ENCODE results near the gene OSGIN1. TPM values are rescaled to one million over a fixed set of nuclear protein-coding genes. Genes with fewer than 3 reads are reported as not detected.

Gene OSGIN1
- total RNA-seq, 2 donors from 2014 or later, result 4.0 to 5.2 TPM

DNA sequence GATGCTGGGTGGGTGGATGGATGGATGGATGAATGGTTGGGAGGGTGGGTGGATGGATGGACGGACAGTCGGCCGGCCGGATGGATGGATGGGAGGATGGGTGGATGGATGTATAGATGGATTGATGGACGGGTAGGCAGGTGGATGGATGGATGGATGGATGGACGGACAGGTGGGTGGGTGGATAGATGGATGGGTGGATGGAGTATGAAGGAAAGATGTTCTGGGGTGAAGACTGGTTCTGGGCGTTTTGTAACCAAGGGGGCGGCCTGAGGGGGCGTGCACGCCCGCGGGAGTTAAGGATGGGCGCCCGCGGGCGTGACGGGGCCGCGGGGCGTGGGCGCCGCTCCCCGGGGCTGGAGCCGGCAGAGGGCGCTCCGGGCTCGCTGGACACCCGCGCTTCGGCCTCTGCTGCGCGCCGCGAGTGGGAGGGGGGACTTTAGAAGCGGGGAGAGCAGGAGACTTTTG, 14.8 kb downstream of the OSGIN1 start, which contains the start of gene NECAB2:
Gene NECAB2, plus strand, starts transcription at position 407 of the 468 bp plus-strand sequence. CDS start 405 bp downstream, outside the sequence.
- 7 to 9% methylated on average over 28 to 35 of the region's 35 CpGs for WGBS, 2 donors
- no peak within 1 kb of the TSS for H3K4me3 ChIP-seq
- peak; percentile 43 for ATAC-seq
- DNase-seq, result peak in 3 of 4 donors; percentile 32 to 59 (median 38)
- H3K9me3 ChIP-seq, result no peaks in the 10 kb centered on the region
- peaks cover 0 to 2% of the 10 kb centered on the region in 2 donors for H3K36me3 ChIP-seq (replicated peaks in 1 of 2; ENCODE audit: insufficient read depth in 1 of 2, low read depth in 2 of 2)
- H3K27me3 ChIP-seq, result peaks cover 0 to 5% of the 10 kb centered on the region in 2 donors
- peaks cover 4% of the 10 kb centered on the region for H3K4me1 ChIP-seq
- intact Hi-C loops (cut with DNase I), result loop anchor here (5.0 to 10.0 kb wide), 3 partner anchors 77 to 227 kb away; partner anchors contain the start of genes ADAD2 and SLC38A8
- H3K27ac ChIP-seq, result no peak within 1 kb of the TSS
- TF ChIP-seq, protein P1, sequence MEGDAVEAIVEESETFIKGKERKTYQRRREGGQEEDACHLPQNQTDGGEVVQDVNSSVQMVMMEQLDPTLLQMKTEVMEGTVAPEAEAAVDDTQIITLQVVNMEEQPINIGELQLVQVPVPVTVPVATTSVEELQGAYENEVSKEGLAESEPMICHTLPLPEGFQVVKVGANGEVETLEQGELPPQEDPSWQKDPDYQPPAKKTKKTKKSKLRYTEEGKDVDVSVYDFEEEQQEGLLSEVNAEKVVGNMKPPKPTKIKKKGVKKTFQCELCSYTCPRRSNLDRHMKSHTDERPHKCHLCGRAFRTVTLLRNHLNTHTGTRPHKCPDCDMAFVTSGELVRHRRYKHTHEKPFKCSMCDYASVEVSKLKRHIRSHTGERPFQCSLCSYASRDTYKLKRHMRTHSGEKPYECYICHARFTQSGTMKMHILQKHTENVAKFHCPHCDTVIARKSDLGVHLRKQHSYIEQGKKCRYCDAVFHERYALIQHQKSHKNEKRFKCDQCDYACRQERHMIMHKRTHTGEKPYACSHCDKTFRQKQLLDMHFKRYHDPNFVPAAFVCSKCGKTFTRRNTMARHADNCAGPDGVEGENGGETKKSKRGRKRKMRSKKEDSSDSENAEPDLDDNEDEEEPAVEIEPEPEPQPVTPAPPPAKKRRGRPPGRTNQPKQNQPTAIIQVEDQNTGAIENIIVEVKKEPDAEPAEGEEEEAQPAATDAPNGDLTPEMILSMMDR (IDR thresholded peaks at IDR 0.05), result peak in 6 of 7 experiments; percentile 26 to 68 (median 56)
- no peak for TF ChIP-seq POLR2A (IDR thresholded peaks at IDR 0.05)

DNA sequence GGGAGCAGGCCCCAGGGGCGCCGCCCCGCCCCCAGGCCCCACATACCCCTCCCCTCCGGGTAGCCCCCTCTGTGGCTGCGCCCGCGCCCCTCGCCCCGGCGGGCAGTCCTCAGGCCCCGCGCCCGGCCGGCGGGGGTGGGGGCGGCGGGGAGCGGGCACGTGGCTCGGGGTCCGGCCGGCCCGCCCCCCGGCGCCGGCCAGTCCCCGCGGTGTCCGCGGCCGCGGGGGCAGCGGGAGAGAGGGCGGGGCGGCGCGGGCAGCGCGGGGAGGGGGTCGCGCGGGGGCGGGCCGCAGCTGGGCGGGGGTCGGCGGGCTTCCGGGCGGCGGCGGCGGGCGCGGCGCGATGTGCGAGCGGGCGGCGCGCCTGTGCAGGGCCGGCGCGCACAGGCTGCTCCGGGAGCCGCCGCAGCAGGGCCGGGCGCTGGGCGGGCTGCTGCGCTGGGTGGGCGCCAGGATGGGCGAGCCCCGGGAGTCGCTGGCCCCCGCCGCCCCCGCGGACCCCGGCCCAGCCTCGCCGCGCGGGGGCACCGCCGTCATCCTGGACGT, 15.3 kb downstream of the OSGIN1 start:
- H3K27ac ChIP-seq, result no peak overlapping the region
- peaks cover 4% of the 10 kb centered on the region for H3K4me1 ChIP-seq
- H3K9me3 ChIP-seq, result no peaks in the 10 kb centered on the region
- no peak for TF ChIP-seq POLR2A (IDR thresholded peaks at IDR 0.05)
- TF ChIP-seq, protein P1 (IDR thresholded peaks at IDR 0.05), result no peak
- intact Hi-C loops (cut with DNase I), result loop anchor here (5.0 to 10.0 kb wide), 3 partner anchors 76 to 226 kb away; partner anchors contain the start of genes ADAD2 and SLC38A8
- H3K27me3 ChIP-seq, result peaks cover 0 to 5% of the 10 kb centered on the region in 2 donors
- ATAC-seq, result no peak
- no peak overlapping the region for H3K4me3 ChIP-seq
- no peak for DNase-seq
- 0 to 2% methylated on average over 12 to 13 of the region's 87 CpGs for WGBS, 2 donors
- no peaks in the 10 kb centered on the region for H3K36me3 ChIP-seq (replicated peaks in 1 of 2; ENCODE audit: insufficient read depth in 1 of 2, low read depth in 2 of 2)

DNA sequence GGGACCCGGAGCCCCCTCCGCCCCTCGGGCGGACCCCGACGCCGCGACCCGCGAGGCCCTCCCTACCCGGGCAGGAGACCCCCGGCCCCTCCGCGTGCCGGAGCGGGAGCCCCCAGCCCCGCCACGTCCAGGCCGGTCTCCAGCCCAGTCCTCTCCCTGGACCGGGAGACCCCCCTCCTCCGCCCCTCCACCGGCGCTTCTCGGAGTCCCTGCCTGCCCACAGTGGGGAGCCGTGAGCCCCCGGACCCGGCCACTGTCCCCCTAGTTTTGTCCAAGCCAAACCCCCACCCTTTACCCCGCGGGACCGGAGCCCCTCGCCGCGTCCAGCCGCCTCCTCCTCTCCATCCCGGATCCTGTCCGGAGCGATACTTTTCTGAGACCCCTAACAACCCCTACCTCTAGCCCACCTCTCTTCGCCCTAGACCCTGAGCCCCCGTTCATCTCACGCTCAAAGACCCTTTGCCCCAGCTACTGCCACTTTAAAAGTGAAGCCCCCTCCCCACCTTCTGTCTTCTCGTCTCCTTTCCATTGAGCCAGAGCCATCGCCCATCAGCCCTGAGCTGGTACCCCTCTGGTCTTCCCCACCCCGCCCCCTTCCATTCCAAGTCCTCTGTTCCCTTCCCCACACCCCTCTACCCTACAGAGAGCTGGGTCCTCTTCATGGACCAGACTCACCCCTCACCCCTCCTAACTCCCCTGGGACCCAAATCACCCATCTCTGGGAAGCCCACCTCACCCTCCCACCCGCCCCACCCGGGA, 16.0 kb downstream of the OSGIN1 start:
- Histone ChIP-seq H3K9me3 (no peaks in the 10 kb centered on the region), H3K4me3 (no peak overlapping the region), H3K36me3 (replicated peaks in 1 of 2; ENCODE audit: insufficient read depth in 1 of 2, low read depth in 2 of 2) (no peaks in the 10 kb centered on the region), H3K4me1 (peaks cover 4% of the 10 kb centered on the region), H3K27me3 (peaks cover 0 to 5% of the 10 kb centered on the region in 2 donors), H3K27ac (no peak overlapping the region)
- intact Hi-C loops (cut with DNase I), result loop anchor here (5.0 to 10.0 kb wide), 3 partner anchors 76 to 226 kb away; partner anchors contain the start of genes ADAD2 and SLC38A8
- WGBS, 2 donors, result 23 to 38% methylated on average over 19 to 31 of the region's 45 CpGs
- no peak for TF ChIP-seq POLR2A (IDR thresholded peaks at IDR 0.05)
- TF ChIP-seq, protein P1 (IDR thresholded peaks at IDR 0.05), result no peak
- no peak for ATAC-seq
- DNase-seq, result no peak

DNA sequence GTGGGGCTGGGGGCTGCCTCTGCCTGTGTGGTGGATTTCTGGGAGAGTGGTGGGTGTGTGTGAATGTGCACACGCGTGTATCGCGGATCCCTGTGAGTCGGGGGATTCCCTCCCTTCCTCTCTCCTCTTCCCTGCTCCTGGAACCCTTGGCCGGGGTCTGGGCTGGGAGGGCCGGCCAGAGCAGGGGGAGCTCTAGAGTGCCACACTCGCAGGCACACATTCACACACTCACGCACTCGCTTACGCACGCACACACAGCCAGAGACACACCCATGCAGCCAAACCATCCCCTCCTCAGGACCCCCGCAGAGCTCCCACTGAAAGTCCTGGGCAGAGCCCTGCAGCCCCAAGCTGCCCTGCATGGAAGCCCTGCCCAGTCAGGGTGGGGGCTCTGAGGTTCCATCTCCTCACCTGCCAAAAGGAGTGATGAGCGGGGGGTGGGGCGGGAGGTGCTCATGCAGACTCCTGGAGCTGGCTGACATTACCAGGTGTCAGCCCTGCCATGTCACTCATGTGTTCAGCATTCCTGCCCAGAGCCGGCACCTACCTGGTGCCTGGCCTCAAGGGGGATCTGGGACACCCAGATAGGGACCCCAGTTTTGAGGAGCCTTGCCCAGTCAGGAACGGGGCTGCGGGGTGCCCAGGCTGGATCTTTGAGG, 16.9 kb downstream of the OSGIN1 start:
- H3K9me3 ChIP-seq, result no peaks in the 10 kb centered on the region
- TF ChIP-seq, protein P1 (IDR thresholded peaks at IDR 0.05), result no peak
- no peak for TF ChIP-seq POLR2A (IDR thresholded peaks at IDR 0.05)
- peaks cover 0 to 5% of the 10 kb centered on the region in 2 donors for H3K27me3 ChIP-seq
- WGBS, 2 donors, result 68 to 71% methylated on average over 7 to 18 of the region's 18 CpGs
- DNase-seq (no peak), ATAC-seq (no peak)
- no peaks in the 10 kb centered on the region for H3K36me3 ChIP-seq (replicated peaks in 1 of 2; ENCODE audit: insufficient read depth in 1 of 2, low read depth in 2 of 2)
- no peak overlapping the region for H3K27ac ChIP-seq
- no peak overlapping the region for H3K4me3 ChIP-seq
- intact Hi-C loops (cut with DNase I), result loop anchor here (5.0 to 10.0 kb wide), 3 partner anchors 75 to 225 kb away; partner anchors contain the start of genes ADAD2 and SLC38A8
- H3K4me1 ChIP-seq, result peaks cover 4% of the 10 kb centered on the region

All from body of pancreas (tissue), 4 donors.